NCI-H82 treated with DMSO at 0.1 percent for 48 hours (cell line): ENCODE data around the gene HOXB1.
"Not testable (repeated sequence)": the region's sequence is repeated elsewhere in the genome, so short reads cannot be mapped to it uniquely, and the experiment has no call there.

Source experiments
- DNase-seq: peaks from one replicate; lab custom pipeline; 2025; ENCODE audit not compliant: unreplicated experiment; lab: John Stamatoyannopoulos, UW

Gene HOXB1

GRCh38 chr17:48499735-48500434 lies 30.9 kb downstream of the HOXB1 start:
- no peak for DNase-seq

DNA sequence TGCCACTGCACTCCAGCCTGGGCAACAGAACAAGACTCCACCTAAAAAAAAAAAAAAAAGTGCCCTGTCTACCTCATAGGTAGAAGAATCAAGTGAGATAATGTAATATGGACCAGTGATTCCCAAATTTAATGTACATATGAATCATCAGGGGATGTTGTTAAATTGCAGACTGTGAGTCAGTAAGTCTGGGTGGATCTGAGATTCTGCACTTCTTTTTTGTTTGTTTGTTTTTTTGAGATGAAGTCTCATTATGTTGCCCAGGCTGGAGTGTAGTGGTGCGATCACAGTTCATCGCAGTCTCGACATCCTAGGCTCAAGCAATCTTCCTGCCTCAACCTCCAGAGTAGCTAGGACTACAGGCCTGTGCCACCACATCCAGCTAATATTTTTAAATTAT lies 31.6 kb downstream of the HOXB1 start:
- DNase-seq: no peak

GRCh38 chr17:48498164-48498850 lies 32.5 kb downstream of the HOXB1 start:
- DNase-seq: no peak

- DNase-seq: no peak
Measured at GRCh38 chr17:48497103-48497502, 33.7 kb downstream of the HOXB1 start.

- no peak for DNase-seq
Measured at GRCh38 chr17:48494335-48494734, 36.5 kb downstream of the HOXB1 start.

- no peak for DNase-seq
Measured at GRCh38 chr17:48492401-48493298, 38.2 kb downstream of the HOXB1 start.

- no peak for DNase-seq
Measured at GRCh38 chr17:48491527-48492273, 39.1 kb downstream of the HOXB1 start.

- DNase-seq: no peak
Measured at GRCh38 chr17:48490451-48490892, 40.3 kb downstream of the HOXB1 start.

- DNase-seq: no peak
Measured at GRCh38 chr17:48489781-48490180, 41.0 kb downstream of the HOXB1 start.

DNA sequence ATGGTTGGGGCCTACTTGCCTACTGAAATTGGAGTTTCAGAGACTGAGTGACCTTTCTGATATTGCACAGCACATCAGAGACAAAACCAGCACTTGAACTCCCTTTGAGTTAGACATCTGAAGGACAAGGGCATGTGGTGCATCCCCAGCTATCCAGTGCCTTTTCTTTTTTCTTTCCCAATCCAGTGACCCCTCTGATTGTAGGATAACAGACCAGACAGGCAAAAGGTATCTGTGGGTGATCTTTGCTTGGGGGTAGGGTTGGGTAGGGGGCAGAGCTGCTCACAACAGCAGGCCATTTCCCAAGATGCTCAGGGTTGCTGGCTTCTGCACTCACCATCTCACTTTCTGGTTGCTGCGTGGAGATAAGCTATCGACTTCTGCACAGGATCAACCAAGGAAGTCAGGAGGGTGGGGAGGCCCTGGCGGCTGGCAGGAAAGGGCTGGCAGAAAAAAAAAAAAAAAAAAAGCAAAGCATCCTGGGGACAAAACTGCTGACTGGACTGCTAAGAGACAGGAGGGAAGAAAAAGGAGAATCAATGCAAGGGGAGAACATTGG lies 42.2 kb downstream of the HOXB1 start:
- no peak for DNase-seq

DNA sequence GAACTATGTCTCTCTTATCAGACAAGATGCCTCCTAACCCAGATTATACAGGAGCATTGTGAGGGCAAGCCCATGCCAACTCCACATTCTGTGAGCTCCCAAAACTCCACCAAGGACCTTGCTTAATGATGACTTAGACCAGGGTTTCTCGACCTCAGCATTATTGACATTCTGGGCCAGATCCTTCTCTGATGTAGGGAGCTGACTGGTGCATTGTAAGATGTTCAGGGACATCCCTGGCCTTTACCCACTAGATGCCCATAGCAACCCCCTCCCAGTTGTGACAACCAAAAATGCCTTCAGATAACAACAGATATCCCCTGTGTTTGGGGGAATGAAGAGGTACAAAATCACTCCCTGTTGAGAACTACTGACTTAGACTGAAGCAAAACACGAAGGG lies 43.6 kb downstream of the HOXB1 start:
- DNase-seq: no peak

- no peak for DNase-seq
Measured at GRCh38 chr17:48486557-48486956, 44.3 kb downstream of the HOXB1 start.

GRCh38 chr17:48484850-48485249 lies 46.0 kb downstream of the HOXB1 start:
- no peak for DNase-seq

DNA sequence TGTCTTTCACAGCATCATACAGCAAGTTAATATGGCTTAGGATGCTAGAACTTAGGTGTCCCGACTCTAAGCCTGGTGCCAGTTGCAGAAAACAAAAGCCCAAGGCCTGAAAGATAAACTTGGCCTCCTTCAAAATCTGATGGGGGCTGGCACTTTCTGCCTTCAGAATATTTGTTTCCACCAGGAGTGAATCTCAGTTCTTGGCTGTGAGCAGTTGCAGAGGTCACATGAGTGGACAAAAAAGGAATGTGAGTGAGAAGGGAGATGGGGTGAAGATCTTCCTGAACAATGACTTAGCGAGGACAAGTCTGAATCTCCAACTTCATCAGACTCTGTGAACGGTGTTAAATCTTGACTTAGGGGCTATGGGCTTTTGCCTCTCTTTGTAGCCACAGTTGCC lies 46.6 kb downstream of the HOXB1 start:
- DNase-seq: no peak

DNA sequence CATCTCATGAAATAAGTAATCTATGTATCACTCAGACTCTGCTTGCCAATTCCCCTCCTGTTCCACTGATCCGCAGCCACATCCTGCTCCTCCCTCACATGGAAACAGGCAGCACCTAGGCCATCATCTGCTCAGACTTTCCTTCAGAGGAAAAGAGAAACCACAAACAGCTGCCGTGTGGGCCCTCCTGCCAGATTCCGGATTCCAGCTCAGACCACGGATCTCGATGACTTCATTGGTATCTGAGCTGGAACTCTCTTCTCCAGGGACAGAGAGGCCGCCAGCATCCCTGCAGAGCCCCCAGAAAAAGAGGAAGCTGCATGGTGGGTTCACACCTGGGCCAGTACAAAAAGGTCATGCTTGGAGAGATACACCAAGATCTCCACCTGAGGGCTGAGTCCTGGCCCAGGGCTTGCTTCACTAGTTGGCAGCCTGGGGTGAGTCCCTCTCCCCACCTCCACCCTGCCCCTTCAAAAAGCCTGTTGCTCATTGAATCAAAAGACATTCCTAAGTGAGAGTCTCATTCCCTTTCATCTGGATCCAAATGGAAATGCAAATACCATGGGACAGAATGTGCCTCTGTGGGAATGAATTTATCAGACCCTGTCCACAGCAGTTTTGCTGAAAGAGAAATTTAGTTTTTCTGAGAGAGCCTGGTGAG lies 47.2 kb downstream of the HOXB1 start:
- DNase-seq: no peak

DNA sequence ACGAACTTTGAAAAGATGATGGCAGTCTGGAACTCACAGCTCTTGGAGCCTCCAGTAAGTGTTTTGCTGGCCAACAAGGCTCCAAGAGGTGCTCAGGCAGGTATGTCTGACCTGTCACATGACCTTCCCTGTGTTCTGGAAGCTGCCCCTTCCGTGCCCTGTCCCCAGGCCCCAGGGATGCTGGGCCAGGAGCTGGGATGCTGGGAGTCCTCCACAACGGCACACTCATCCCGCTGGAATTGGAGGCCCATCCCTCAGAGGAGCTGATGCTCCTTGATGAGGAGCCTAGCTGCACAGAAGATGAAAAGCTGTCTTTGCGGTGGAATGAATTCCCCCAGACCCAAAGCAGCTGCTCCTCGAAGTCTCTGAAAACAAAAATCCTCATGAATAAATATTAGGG lies 47.8 kb downstream of the HOXB1 start:
- no peak for DNase-seq

DNA sequence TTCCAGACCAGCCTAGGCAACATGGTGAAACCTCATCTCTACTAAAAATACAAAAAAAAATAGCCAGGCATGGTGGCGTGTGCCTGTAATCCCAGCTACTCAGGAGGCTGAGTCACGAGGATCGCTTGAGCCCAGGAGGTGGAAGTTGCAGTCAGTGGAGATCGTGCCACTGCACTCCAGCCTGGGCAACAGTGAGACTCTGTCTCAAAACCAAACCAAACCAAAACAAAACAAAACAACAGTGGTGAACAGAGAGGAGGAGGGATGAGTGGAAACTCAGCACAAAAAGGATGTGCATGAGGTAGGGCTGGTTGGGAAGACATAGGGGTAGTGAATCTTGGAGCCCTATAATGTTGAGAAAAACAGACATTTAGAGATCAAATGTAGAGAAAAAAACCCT lies 48.5 kb downstream of the HOXB1 start:
- not testable (repeated sequence) for DNase-seq

DNA sequence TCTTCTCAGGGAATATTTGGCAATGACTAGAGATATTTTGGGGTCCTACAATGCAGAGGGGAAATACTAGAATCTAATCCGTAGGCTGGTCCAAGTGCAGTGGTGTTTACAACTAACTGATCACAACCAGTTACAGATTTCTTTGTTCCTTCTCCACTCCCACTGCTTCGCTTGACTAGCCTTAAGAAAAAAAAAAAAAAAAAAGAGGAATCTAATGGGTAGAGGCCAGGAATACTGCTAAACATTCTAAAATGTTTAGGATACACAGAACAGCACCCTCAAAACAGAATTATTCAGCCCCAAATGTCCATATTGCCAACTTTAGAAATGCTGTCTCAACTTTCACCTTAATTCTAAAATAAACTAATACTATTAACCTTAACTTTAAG lies 51.8 kb downstream of the HOXB1 start:
- DNase-seq: no peak
